ENCODE measurements around the gene MROH9. TPM values are rescaled to one million over a fixed set of nuclear protein-coding genes. Genes with fewer than 3 reads are reported as not detected.

The MROH9 gene
- total and polyA plus RNA-seq, 9 of the 15 experiments (the other 6 are each of a cell fraction or from before 2014, with no cell fraction given) = not detected

- intact Hi-C loops (cut with micrococcal nuclease) = no loop called here
- H2AFZ ChIP-seq (ENCODE audit: low read depth, low read length) = no peak overlapping the region
- WGBS (ENCODE audit: insufficient coverage, low coverage, missing lambda C conversion rate) = under 1% methylated on average over 7 of the region's 7 CpGs
- no peaks in the 10 kb centered on the region for H3K9me1 ChIP-seq (ENCODE audit: control insufficient read depth, insufficient read depth, low read length)
- ChIA-PET CTCF (ENCODE audit: low intra/inter-chr PET ratio) (no interaction called here), POLR2A (interaction anchor here (0.7 kb wide), 1 partner anchor 319 kb away, joined by 3 read pairs; no protein-coding TSS in a partner anchor)
- in situ Hi-C loops (cut with MboI) = no loop called here
- H3K4me2 ChIP-seq (ENCODE audit: insufficient read depth, low read length) = no peak overlapping the region
- H3K27ac ChIP-seq (ENCODE audit: extremely low read depth, low read depth, low read length) = no peak overlapping the region
- no peak for TF ChIP-seq POLR2H (tag; IDR thresholded peaks at IDR 0.05; ENCODE audit: low read depth)
- TF ChIP-seq ATF6 (CRISPR knock-in tag; IDR thresholded peaks at IDR 0.05) = no peak
- TF ChIP-seq DEAF1 (CRISPR knock-in tag; IDR thresholded peaks at IDR 0.05) = no peak
- DNase-seq (ENCODE audit: extremely low read depth in 1 of 4, low spot score in 3 of 4) (no peak), FAIRE-seq (no peak), ATAC-seq (no peak)
- H3K9ac ChIP-seq (ENCODE audit: insufficient read depth in 1 of 2, low read depth in 2 of 2, low read length in 2 of 2) = no peak overlapping the region
- no TSS peak for BruUV-seq (replicated peaks)
- no peaks in the 10 kb centered on the region for H3K9me3 ChIP-seq (replicated peaks; ENCODE audit: control insufficient read depth, insufficient read depth, low read depth, low read length)
- H4K20me1 ChIP-seq (replicated peaks; ENCODE audit: control insufficient read depth, insufficient read depth, low read length) = no peaks in the 10 kb centered on the region
- H3K36me3 ChIP-seq (ENCODE audit: control insufficient read depth, insufficient read depth, low read length) = no peaks in the 10 kb centered on the region
- no peaks in the 10 kb centered on the region for H3K27me3 ChIP-seq (ENCODE audit: control insufficient read depth in 2 of 2, insufficient read depth in 2 of 2, low read length in 2 of 2)
- no peaks in the 10 kb centered on the region for H3K4me1 ChIP-seq (replicated peaks in 1 of 2; ENCODE audit: control insufficient read depth in 2 of 2, insufficient read depth in 2 of 2, low read length in 2 of 2)
- H3K79me2 ChIP-seq (ENCODE audit: control insufficient read depth, insufficient read depth, low read length) = no peaks in the 10 kb centered on the region
- no peak overlapping the region for H3K4me3 ChIP-seq
Observed at GRCh38 chr1:171109966-171110365, 174.6 kb downstream of the MROH9 start.

All from K562 (cell line).